CD14-positive monocyte (primary cell): ENCODE data around the gene TGFBR3. TPM values are rescaled to one million over a fixed set of nuclear protein-coding genes. Genes with fewer than 3 reads are reported as not detected.

ENCODE experiments used
- DNase-seq, 3 donors: peaks; one replicate each; pipeline ENCODE4 v3.0.0-alpha.2; 2011 to 2022
- H2AFZ ChIP-seq: 2 replicates; pipeline ENCODE4 v1.6.0; 2012; ENCODE audit warnings: mild to moderate bottlenecking, low read depth, low read length, inconsistent platforms; ENCODE audit not compliant: insufficient read depth, poor library complexity, severe bottlenecking
- H3K27ac ChIP-seq, 2 donors: 1 replicate in 1 of 2; 2 replicates in 1 of 2; pipeline ENCODE4 v1.5.1; 2012 to 2013; ENCODE audit warnings: low read length in 2 of 2, control low read depth in 1 of 2, inconsistent platforms in 1 of 2, low read depth in 1 of 2, mild to moderate bottlenecking in 1 of 2
- H3K27me3 ChIP-seq, 2 donors: one replicate each; pipeline versions ENCODE4 v1.6.0 to v1.6.1; 2011 to 2013; ENCODE audit warnings: low read length in 2 of 2; ENCODE audit not compliant: control insufficient read depth in 2 of 2, insufficient read depth in 2 of 2
- H3K36me3 ChIP-seq, 2 donors: replicated peaks in 1 of 2; 1 replicate in 1 of 2; 2 replicates in 1 of 2; pipeline versions ENCODE4 v1.5.1 to v1.6.1; 2012 to 2013; ENCODE audit warnings: low read length in 2 of 2, control low read depth in 1 of 2, inconsistent platforms in 1 of 2, mild to moderate bottlenecking in 1 of 2; ENCODE audit not compliant: insufficient read depth in 2 of 2, control insufficient read depth in 1 of 2
- H3K4me1 ChIP-seq, 2 donors: 1 replicate in 1 of 2; 2 replicates in 1 of 2; pipeline versions ENCODE4 v1.5.1 to v1.6.1; 2012 to 2013; ENCODE audit warnings: low read length in 2 of 2, control low read depth in 1 of 2, inconsistent platforms in 1 of 2, mild to moderate bottlenecking in 1 of 2, moderate library complexity in 1 of 2; ENCODE audit not compliant: insufficient read depth in 2 of 2, control insufficient read depth in 1 of 2
- H3K4me2 ChIP-seq: replicated peaks from 2 replicates; pipeline ENCODE3; 2012; ENCODE audit warnings: low read length, moderate library complexity, mild to moderate bottlenecking; ENCODE audit not compliant: poor library complexity, severe bottlenecking; ENCODE audit errors: extremely low read depth
- H3K4me3 ChIP-seq, 3 experiments: fragments of 200-600 bp in 1 of 3; sonication (generic) in 1 of 3; replicated peaks in 1 of 3; 1 replicate in 2 of 3; 2 replicates in 1 of 3; pipeline ENCODE4 v1.5.1; 2011 to 2013; ENCODE audit warnings: low read length in 3 of 3, mild to moderate bottlenecking in 3 of 3, control low read depth in 2 of 3, low read depth in 2 of 3, inconsistent platforms in 1 of 3, moderate library complexity in 1 of 3
- H3K79me2 ChIP-seq: 2 replicates; pipeline ENCODE4 v1.6.0; 2012; ENCODE audit warnings: mild to moderate bottlenecking, control low read depth, inconsistent platforms, low read length, moderate library complexity; ENCODE audit not compliant: insufficient read depth
- H3K9ac ChIP-seq: 2 replicates; pipeline ENCODE4 v1.6.0; 2017; ENCODE audit warnings: low read length, mild to moderate bottlenecking; ENCODE audit not compliant: insufficient read depth, poor library complexity, severe bottlenecking
- H3K9me3 ChIP-seq, 2 donors: replicated peaks in 1 of 2; 1 replicate in 1 of 2; 2 replicates in 1 of 2; pipeline versions ENCODE4 v1.5.1 to v1.6.1; 2012 to 2013; ENCODE audit warnings: low read length in 2 of 2, control low read depth in 1 of 2; ENCODE audit not compliant: control insufficient read depth in 1 of 2, insufficient read depth in 1 of 2
- H4K20me1 ChIP-seq: 2 replicates; pipeline ENCODE4 v1.6.0; 2012; ENCODE audit warnings: mild to moderate bottlenecking, low read length, control low read depth, moderate library complexity; ENCODE audit not compliant: insufficient read depth
- H3K27ac Mint-ChIP-seq, 7 donors: one replicate each; pipeline ENCODE4 v1.8.0; 2020; ENCODE audit warnings: mild to moderate bottlenecking in 7 of 7, mixed read lengths in 7 of 7, moderate library complexity in 6 of 7, inconsistent platforms in 2 of 7
- H3K27me3 Mint-ChIP-seq, 3 donors: one replicate each; pipeline ENCODE4 v1.8.0; 2021 to 2022; ENCODE audit warnings: low read depth in 3 of 3, mild to moderate bottlenecking in 3 of 3, mixed read lengths in 3 of 3, moderate library complexity in 3 of 3, inconsistent platforms in 1 of 3
- H3K36me3 Mint-ChIP-seq, 2 donors: one replicate each; pipeline ENCODE4 v1.8.0; 2020; ENCODE audit warnings: mixed read lengths in 2 of 2, inconsistent platforms in 1 of 2, mild to moderate bottlenecking in 1 of 2
- H3K4me1 Mint-ChIP-seq: one replicate; pipeline ENCODE4 v1.8.0; 2020; ENCODE audit warnings: mild to moderate bottlenecking, mixed read lengths
- H3K4me3 Mint-ChIP-seq, 2 donors: one replicate each; pipeline ENCODE4 v1.8.0; 2020; ENCODE audit warnings: mild to moderate bottlenecking in 2 of 2, mixed read lengths in 2 of 2, moderate library complexity in 1 of 2
- H3K9me3 Mint-ChIP-seq, 7 donors: one replicate each; pipeline ENCODE4 v1.8.0; 2020 to 2022; ENCODE audit warnings: mixed read lengths in 7 of 7, mild to moderate bottlenecking in 6 of 7, moderate library complexity in 6 of 7, inconsistent platforms in 2 of 7
- CTCF ChIP-seq: fragments of 200-600 bp; IDR thresholded peaks from one replicate; pipeline ENCODE4 v1.8.0; 2022; ENCODE audit warnings: antibody characterized with exemption, mild to moderate bottlenecking
- WGBS: methylation state at CpG from one replicate; pipeline ENCODE4 v1.1.5; 2013; ENCODE audit warnings: missing lambda C conversion rate; ENCODE audit not compliant: insufficient coverage; 5-methylcytosine and 5-hydroxymethylcytosine counted together
- intact Hi-C, 2 donors: fragments of 100-400 bp; cut with micrococcal nuclease; formaldehyde crosslinking; loops; one replicate each; pipeline versions ENCODE4 v1.15.0 to v1.15.1; 2023
- polyA plus RNA-seq, 3 donors: library from polyadenylated mRNA; depleted of rRNA in 1 of 3; unstranded in 2 of 3; stranded (reverse) in 1 of 3; fragments of 300-500 nt in 2 of 3; fragments of >200 nt in 1 of 3; fragmentation: Illumina TruSeq in 2 of 3; gene quantifications; 1 replicate in 2 of 3; 2 replicates in 1 of 3; pipeline ENCODE4 v1.2.3, GENCODE V29; 2012 to 2021

The TGFBR3 gene
- polyA plus RNA-seq, 3 donors = 0.09 to 0.28 (median 0.20) TPM

DNA sequence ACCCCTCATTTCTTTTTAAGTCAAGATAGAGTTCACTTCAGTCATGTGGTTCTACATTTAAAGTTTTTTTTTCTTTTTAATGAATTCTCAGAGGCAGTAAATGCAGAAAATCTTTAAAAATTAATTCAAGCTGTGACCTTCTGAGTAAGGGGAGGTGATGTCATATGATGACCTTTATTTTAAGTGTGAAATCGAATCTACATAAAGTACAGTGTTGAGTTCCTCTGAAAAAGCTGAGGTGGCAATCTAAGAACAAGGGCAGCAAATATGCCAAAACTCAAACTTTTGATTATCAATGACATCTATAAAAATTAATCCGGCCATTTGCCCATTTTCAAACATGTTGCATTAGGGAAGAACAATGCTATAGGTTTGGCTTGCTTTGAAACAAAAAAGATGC lies 211.8 kb downstream of the TGFBR3 start:
- H3K4me3 ChIP-seq = no peak overlapping the region
- H3K9me3 ChIP-seq = no peaks in the 10 kb centered on the region
- whole genome bisulfite sequencing = no CpG with 5 or more reads among the region's 2 CpGs
- H3K4me1 Mint-ChIP-seq = no peaks in the 10 kb centered on the region
- H4K20me1 ChIP-seq = no peaks in the 10 kb centered on the region
- no peak overlapping the region for H3K27ac ChIP-seq
- H3K9me3 Mint-ChIP-seq = peaks cover 0 to 16% (median 5%) of the 10 kb centered on the region in 7 donors
- H3K9ac ChIP-seq = no peak overlapping the region
- peaks cover 0 to 4% (median 2%) of the 10 kb centered on the region in 3 donors for H3K27me3 Mint-ChIP-seq
- intact Hi-C loops = no loop called here
- H3K4me1 ChIP-seq = no peaks in the 10 kb centered on the region
- no peak for DNase-seq
- no peaks in the 10 kb centered on the region for H3K27me3 ChIP-seq
- no peak overlapping the region for H3K27ac Mint-ChIP-seq
- H3K36me3 ChIP-seq = no peaks in the 10 kb centered on the region
- H3K4me2 ChIP-seq = no peak overlapping the region
- no peak for TF ChIP-seq CTCF
- H3K4me3 Mint-ChIP-seq = no peak overlapping the region
- no peaks in the 10 kb centered on the region for H3K36me3 Mint-ChIP-seq
- no peaks in the 10 kb centered on the region for H3K79me2 ChIP-seq
- no peak overlapping the region for H2AFZ ChIP-seq

- DNase-seq = no peak
- H3K9me3 Mint-ChIP-seq = peaks cover 0 to 16% (median 5%) of the 10 kb centered on the region in 7 donors
- intact Hi-C loops = no loop called here
- H3K27ac Mint-ChIP-seq = no peak overlapping the region
- WGBS = 75% methylated on average over 2 of the region's 3 CpGs
- no peak overlapping the region for H3K4me3 Mint-ChIP-seq
- Histone ChIP-seq H3K4me1 (no peaks in the 10 kb centered on the region), H3K9me3 (no peaks in the 10 kb centered on the region), H4K20me1 (no peaks in the 10 kb centered on the region), H3K36me3 (no peaks in the 10 kb centered on the region), H3K4me3 (no peak overlapping the region), H3K27ac (no peak overlapping the region), H3K79me2 (no peaks in the 10 kb centered on the region), H3K27me3 (no peaks in the 10 kb centered on the region), H2AFZ (no peak overlapping the region), H3K9ac (no peak overlapping the region), H3K4me2 (no peak overlapping the region)
- peaks cover 0 to 3% (median 2%) of the 10 kb centered on the region in 3 donors for H3K27me3 Mint-ChIP-seq
- TF ChIP-seq CTCF = no peak
- no peaks in the 10 kb centered on the region for H3K4me1 Mint-ChIP-seq
- H3K36me3 Mint-ChIP-seq = no peaks in the 10 kb centered on the region
Measured at GRCh38 chr1:91673613-91674012, 212.3 kb downstream of the TGFBR3 start.
